ENCODE results near the gene XXYLT1. TPM values are rescaled to one million over a fixed set of nuclear protein-coding genes. Genes with fewer than 3 reads are reported as not detected.

Gene XXYLT1
- total RNA-seq, 1 donor from 2014 or later: 16.4 TPM

GRCh38 chr3:195134431-195134830 lies 136.5 kb downstream of the XXYLT1 start:
- H3K4me3 ChIP-seq (ENCODE audit: low read depth, low read length): no peak overlapping the region
- TF ChIP-seq CTCF (conservative IDR thresholded peaks at IDR 0.05; ENCODE audit: low read depth, low read length): no peak
- no peak for DNase-seq (ENCODE audit: low read depth)

- no peak for TF ChIP-seq CTCF (conservative IDR thresholded peaks at IDR 0.05; ENCODE audit: low read depth, low read length)
- no peak for DNase-seq (ENCODE audit: low read depth)
- H3K4me3 ChIP-seq (ENCODE audit: low read depth, low read length): no peak overlapping the region
Observed at GRCh38 chr3:195133462-195133861, 137.5 kb downstream of the XXYLT1 start.

- DNase-seq (ENCODE audit: low read depth): no peak
Observed at GRCh38 chr3:195133013-195133412, 137.9 kb downstream of the XXYLT1 start.

GRCh38 chr3:195131176-195131575 lies 139.8 kb downstream of the XXYLT1 start:
- DNase-seq (ENCODE audit: low read depth): no peak
- TF ChIP-seq CTCF (conservative IDR thresholded peaks at IDR 0.05; ENCODE audit: low read depth, low read length): no peak
- H3K4me3 ChIP-seq (ENCODE audit: low read depth, low read length): no peak overlapping the region

More at GRCh38 chr3:195133013-195133412, 137.9 kb downstream of the XXYLT1 start:
- no peak overlapping the region for H3K4me3 ChIP-seq (ENCODE audit: low read depth, low read length)
- no peak for TF ChIP-seq CTCF (conservative IDR thresholded peaks at IDR 0.05; ENCODE audit: low read depth, low read length)

GRCh38 chr3:195129644-195130492 lies 141.1 kb downstream of the XXYLT1 start:
- no peak for TF ChIP-seq CTCF (conservative IDR thresholded peaks at IDR 0.05; ENCODE audit: low read depth, low read length)
- no peak overlapping the region for H3K4me3 ChIP-seq (ENCODE audit: low read depth, low read length)
- DNase-seq (ENCODE audit: low read depth): no peak

- no peak for TF ChIP-seq CTCF (conservative IDR thresholded peaks at IDR 0.05; ENCODE audit: low read depth, low read length)
- no peak overlapping the region for H3K4me3 ChIP-seq (ENCODE audit: low read depth, low read length)
- DNase-seq (ENCODE audit: low read depth): no peak
Observed at GRCh38 chr3:195129072-195129643, 141.8 kb downstream of the XXYLT1 start.

Measured in epithelial cell of proximal tubule (primary cell).